Measurements from ENCODE around the gene CCL17. TPM values are rescaled to one million over a fixed set of nuclear protein-coding genes. Genes with fewer than 3 reads are reported as not detected.

The CCL17 gene
- total RNA-seq, 2 experiments from 2014 or later = not detected

- ChIA-PET CTCF (ENCODE audit: unreplicated experiment) (no interaction called here), POLR2A (no interaction called here)
- TF ChIP-seq CTCF (conservative IDR thresholded peaks at IDR 0.05; ENCODE audit: low read length) (no peak), EZH2phosphoT487 (IDR thresholded peaks at IDR 0.05; ENCODE audit: borderline replicate concordance, low read depth, low read length) (no peak)
- Histone ChIP-seq H3K79me2 (ENCODE audit: insufficient read depth, low read depth, low read length) (no peaks in the 10 kb centered on the region), H3K27ac (ENCODE audit: low read depth, low read length, poor library complexity, severe bottlenecking) (no peak overlapping the region), H3K36me3 (ENCODE audit: insufficient read depth, low read length) (no peaks in the 10 kb centered on the region), H3K4me2 (ENCODE audit: low read length) (no peak overlapping the region), H3K9me3 (ENCODE audit: low read length) (no peaks in the 10 kb centered on the region), H3K9me2 (ENCODE audit: insufficient read depth, low read length) (no peaks in the 10 kb centered on the region), H3K4me3 (ENCODE audit: low read depth, low read length, poor library complexity, severe bottlenecking) (no peak overlapping the region), H4K20me1 (ENCODE audit: insufficient read depth, low read length) (no peaks in the 10 kb centered on the region), H2AFZ (ENCODE audit: low read length) (no peak overlapping the region), H3K4me1 (ENCODE audit: insufficient read depth, low read length, poor library complexity, severe bottlenecking) (peaks cover 8% of the 10 kb centered on the region)
- no TSS peak for BruUV-seq (replicated peaks)
- intact Hi-C loops (cut with micrococcal nuclease; ENCODE audit: unreplicated experiment) = no loop called here
- no peak for DNase-seq (ENCODE audit: low spot score)
Observed at GRCh38 chr16:57382535-57383275, 21.9 kb upstream of the CCL17 start.

DNA sequence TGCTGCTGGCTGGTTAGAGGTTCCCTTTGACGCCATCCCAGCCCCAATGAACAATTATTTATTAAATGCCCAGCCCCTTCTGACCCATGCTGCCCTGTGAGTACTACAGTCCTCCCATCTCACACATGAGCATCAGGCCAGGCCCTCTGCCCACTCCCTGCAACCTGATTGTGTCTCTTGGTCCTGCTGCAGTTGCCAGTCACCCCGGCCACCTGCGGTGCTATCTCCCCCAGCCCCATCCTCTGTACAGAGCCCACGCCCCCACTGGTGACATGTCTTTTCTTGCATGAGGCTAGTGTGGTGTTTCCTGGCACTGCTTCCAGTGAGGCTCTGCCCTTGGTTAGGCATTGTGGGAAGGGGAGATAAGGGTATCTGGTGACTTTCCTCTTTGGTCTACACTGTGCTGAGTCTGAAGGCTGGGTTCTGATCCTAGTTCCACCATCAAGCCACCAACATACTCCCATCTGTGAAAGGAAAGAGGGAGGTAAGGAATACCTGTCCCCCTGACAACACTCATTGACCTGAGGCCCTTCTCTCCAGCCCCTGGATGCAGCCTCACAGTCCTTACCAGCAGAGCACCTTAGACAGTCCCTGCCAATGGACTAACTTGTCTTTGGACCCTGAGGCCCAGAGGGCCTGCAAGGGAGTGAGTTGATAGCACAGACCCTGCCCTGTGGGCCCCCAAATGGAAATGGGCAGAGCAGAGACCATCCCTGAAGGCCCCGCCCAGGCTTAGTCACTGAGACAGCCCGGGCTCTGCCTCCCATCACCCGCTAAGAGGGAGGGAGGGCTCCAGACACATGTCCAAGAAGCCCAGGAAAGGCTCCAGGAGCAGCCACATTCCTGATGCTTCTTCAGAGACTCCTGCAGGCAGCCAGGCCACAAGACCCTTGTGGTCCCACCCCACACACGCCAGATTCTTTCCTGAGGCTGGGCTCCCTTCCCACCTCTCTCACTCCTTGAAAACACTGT is 21.0 kb upstream of the CCL17 start:
- Histone ChIP-seq H3K79me2 (ENCODE audit: insufficient read depth, low read depth, low read length) (no peaks in the 10 kb centered on the region), H3K4me3 (ENCODE audit: low read depth, low read length, poor library complexity, severe bottlenecking) (no peak overlapping the region), H3K9me2 (ENCODE audit: insufficient read depth, low read length) (no peaks in the 10 kb centered on the region), H3K9me3 (ENCODE audit: low read length) (no peaks in the 10 kb centered on the region), H4K20me1 (ENCODE audit: insufficient read depth, low read length) (no peaks in the 10 kb centered on the region), H3K4me2 (ENCODE audit: low read length) (no peak overlapping the region), H3K36me3 (ENCODE audit: insufficient read depth, low read length) (no peaks in the 10 kb centered on the region), H3K4me1 (ENCODE audit: insufficient read depth, low read length, poor library complexity, severe bottlenecking) (peaks cover 8% of the 10 kb centered on the region), H2AFZ (ENCODE audit: low read length) (no peak overlapping the region), H3K27ac (ENCODE audit: low read depth, low read length, poor library complexity, severe bottlenecking) (no peak overlapping the region)
- BruUV-seq (replicated peaks) = no TSS peak
- ChIA-PET CTCF (ENCODE audit: unreplicated experiment) (no interaction called here), POLR2A (no interaction called here)
- no peak for DNase-seq (ENCODE audit: low spot score)
- intact Hi-C loops (cut with micrococcal nuclease; ENCODE audit: unreplicated experiment) = no loop called here
- no peak for TF ChIP-seq EZH2phosphoT487 (IDR thresholded peaks at IDR 0.05; ENCODE audit: borderline replicate concordance, low read depth, low read length)
- no peak for TF ChIP-seq CTCF (conservative IDR thresholded peaks at IDR 0.05; ENCODE audit: low read length)

Data from OCI-LY7 (cell line).